Activated naive CD4-positive, alpha-beta T cell treated with anti-CD3 and anti-CD28 coated beads, Interleukin-2, amount 10 ng/mL, durations not matched to agents 7 days and 5 days (primary cell): ENCODE measurements around the gene KRT6A.

Experiments
- CTCF ChIA-PET: fragments of 350-600 bp; sonication (Branson Sonifier 250); formaldehyde crosslinking; loops from one replicate; lab custom pipeline; 2021; ENCODE audit warnings: antibody characterized with exemption; lab: Charles Lee
- DNase-seq: peaks from one replicate; pipeline ENCODE4 v3.0.0-alpha.2; 2020
- H3K27ac Mint-ChIP-seq: one replicate; pipeline ENCODE4 v1.8.0; 2021; ENCODE audit warnings: mild to moderate bottlenecking, moderate library complexity, mixed read lengths
- H3K27me3 Mint-ChIP-seq: one replicate; pipeline ENCODE4 v1.8.0; 2021; ENCODE audit warnings: mild to moderate bottlenecking, mixed read lengths
- H3K36me3 Mint-ChIP-seq: one replicate; pipeline ENCODE4 v1.8.0; 2021; ENCODE audit warnings: mixed read lengths
- H3K4me1 Mint-ChIP-seq: one replicate; pipeline ENCODE4 v1.8.0; 2021; ENCODE audit warnings: mixed read lengths
- H3K4me3 Mint-ChIP-seq: one replicate; pipeline ENCODE4 v1.8.0; 2021; ENCODE audit warnings: mild to moderate bottlenecking, moderate library complexity, mixed read lengths
- H3K9me3 Mint-ChIP-seq: one replicate; pipeline ENCODE4 v1.8.0; 2021; ENCODE audit warnings: mixed read lengths

KRT6A gene

GRCh38 chr12:52529846-52530245, 36.8 kb upstream of the KRT6A start:
- H3K27ac Mint-ChIP-seq, result no peak overlapping the region
- no peak for DNase-seq
- no peak overlapping the region for H3K4me3 Mint-ChIP-seq
- CTCF ChIA-PET, result interaction anchor here (1.3 kb wide), 1 partner anchor 350 kb away, joined by 3 read pairs; no protein-coding TSS in a partner anchor
- H3K9me3 Mint-ChIP-seq, result no peaks in the 10 kb centered on the region
- H3K4me1 Mint-ChIP-seq, result peaks cover 3% of the 10 kb centered on the region
- no peaks in the 10 kb centered on the region for H3K36me3 Mint-ChIP-seq
- H3K27me3 Mint-ChIP-seq, result peaks cover 4% of the 10 kb centered on the region

GRCh38 chr12:52529417-52529816, 36.4 kb upstream of the KRT6A start:
- H3K27ac Mint-ChIP-seq, result peak overlapping the region; percentile 49
- no peaks in the 10 kb centered on the region for H3K36me3 Mint-ChIP-seq
- CTCF ChIA-PET, result interaction anchor here (1.3 kb wide), 1 partner anchor 350 kb away, joined by 3 read pairs; no protein-coding TSS in a partner anchor

GRCh38 chr12:52528641-52529143, 35.6 kb upstream of the KRT6A start:
- H3K36me3 Mint-ChIP-seq, result no peaks in the 10 kb centered on the region
- H3K27me3 Mint-ChIP-seq, result peaks cover 9% of the 10 kb centered on the region
- DNase-seq, result no peak
- H3K27ac Mint-ChIP-seq, result no peak overlapping the region
- peaks cover 3% of the 10 kb centered on the region for H3K4me1 Mint-ChIP-seq
- H3K9me3 Mint-ChIP-seq, result no peaks in the 10 kb centered on the region
- no peak overlapping the region for H3K4me3 Mint-ChIP-seq
- CTCF ChIA-PET, result no interaction called here

More at GRCh38 chr12:52529417-52529816, 36.4 kb upstream of the KRT6A start:
- Mint-ChIP-seq H3K27me3 (peaks cover 4% of the 10 kb centered on the region), H3K9me3 (no peaks in the 10 kb centered on the region), H3K4me1 (peaks cover 3% of the 10 kb centered on the region), H3K4me3 (no peak overlapping the region)
- DNase-seq, result no peak

GRCh38 chr12:52527121-52527800, 34.2 kb upstream of the KRT6A start:
- no peak overlapping the region for H3K4me3 Mint-ChIP-seq
- peaks cover 3% of the 10 kb centered on the region for H3K4me1 Mint-ChIP-seq
- no peak for DNase-seq
- H3K9me3 Mint-ChIP-seq, result no peaks in the 10 kb centered on the region
- no peak overlapping the region for H3K27ac Mint-ChIP-seq
- no peaks in the 10 kb centered on the region for H3K36me3 Mint-ChIP-seq
- CTCF ChIA-PET, result no interaction called here
- peaks cover 15% of the 10 kb centered on the region for H3K27me3 Mint-ChIP-seq

GRCh38 chr12:52526511-52526951, 33.5 kb upstream of the KRT6A start:
- Mint-ChIP-seq H3K4me3 (no peak overlapping the region), H3K27ac (no peak overlapping the region), H3K27me3 (peaks cover 15% of the 10 kb centered on the region), H3K36me3 (no peaks in the 10 kb centered on the region), H3K4me1 (peaks cover 3% of the 10 kb centered on the region), H3K9me3 (no peaks in the 10 kb centered on the region)
- no peak for DNase-seq
- CTCF ChIA-PET, result no interaction called here

GRCh38 chr12:52525661-52526499, 32.8 kb upstream of the KRT6A start:
- CTCF ChIA-PET, result no interaction called here
- peaks cover 15% of the 10 kb centered on the region for H3K27me3 Mint-ChIP-seq
- H3K36me3 Mint-ChIP-seq, result no peaks in the 10 kb centered on the region
- H3K4me1 Mint-ChIP-seq, result peaks cover 3% of the 10 kb centered on the region
- H3K27ac Mint-ChIP-seq, result no peak overlapping the region
- no peak for DNase-seq
- no peaks in the 10 kb centered on the region for H3K9me3 Mint-ChIP-seq
- H3K4me3 Mint-ChIP-seq, result no peak overlapping the region

- no peak for DNase-seq
- peaks cover 21% of the 10 kb centered on the region for H3K27me3 Mint-ChIP-seq
- peaks cover 3% of the 10 kb centered on the region for H3K4me1 Mint-ChIP-seq
- H3K4me3 Mint-ChIP-seq, result no peak overlapping the region
- CTCF ChIA-PET, result no interaction called here
- no peaks in the 10 kb centered on the region for H3K36me3 Mint-ChIP-seq
- no peaks in the 10 kb centered on the region for H3K9me3 Mint-ChIP-seq
- no peak overlapping the region for H3K27ac Mint-ChIP-seq
These were observed 32.0 kb upstream of the KRT6A start for GRCh38 chr12:52524898-52525591.

GRCh38 chr12:52524241-52524897, 31.3 kb upstream of the KRT6A start:
- CTCF ChIA-PET, result no interaction called here
- no peak for DNase-seq
- peaks cover 25% of the 10 kb centered on the region for H3K27me3 Mint-ChIP-seq
- H3K27ac Mint-ChIP-seq, result no peak overlapping the region
- no peaks in the 10 kb centered on the region for H3K36me3 Mint-ChIP-seq
- no peak overlapping the region for H3K4me3 Mint-ChIP-seq
- H3K9me3 Mint-ChIP-seq, result no peaks in the 10 kb centered on the region
- peaks cover 3% of the 10 kb centered on the region for H3K4me1 Mint-ChIP-seq

- no peak overlapping the region for H3K27ac Mint-ChIP-seq
These were observed 30.8 kb upstream of the KRT6A start for GRCh38 chr12:52523824-52524223.

GRCh38 chr12:52522346-52523011, 29.4 kb upstream of the KRT6A start:
- DNase-seq, result no peak
- no peaks in the 10 kb centered on the region for H3K9me3 Mint-ChIP-seq
- H3K36me3 Mint-ChIP-seq, result no peaks in the 10 kb centered on the region
- H3K27me3 Mint-ChIP-seq, result peaks cover 31% of the 10 kb centered on the region
- H3K4me3 Mint-ChIP-seq, result no peak overlapping the region
- CTCF ChIA-PET, result no interaction called here
- no peak overlapping the region for H3K27ac Mint-ChIP-seq
- H3K4me1 Mint-ChIP-seq, result peaks cover 3% of the 10 kb centered on the region

More at GRCh38 chr12:52523824-52524223, 30.8 kb upstream of the KRT6A start:
- Mint-ChIP-seq H3K36me3 (no peaks in the 10 kb centered on the region), H3K4me1 (peaks cover 3% of the 10 kb centered on the region), H3K4me3 (no peak overlapping the region), H3K27me3 (peaks cover 30% of the 10 kb centered on the region), H3K9me3 (no peaks in the 10 kb centered on the region)
- CTCF ChIA-PET, result no interaction called here
- no peak for DNase-seq

- Mint-ChIP-seq H3K9me3 (no peaks in the 10 kb centered on the region), H3K4me1 (peaks cover 3% of the 10 kb centered on the region), H3K27me3 (peaks cover 37% of the 10 kb centered on the region), H3K36me3 (no peaks in the 10 kb centered on the region), H3K27ac (no peak overlapping the region), H3K4me3 (no peak overlapping the region)
- DNase-seq, result no peak
- CTCF ChIA-PET, result no interaction called here
These were observed 28.7 kb upstream of the KRT6A start for GRCh38 chr12:52521568-52522266.

- Mint-ChIP-seq H3K27ac (no peak overlapping the region), H3K36me3 (no peaks in the 10 kb centered on the region), H3K4me1 (no peaks in the 10 kb centered on the region), H3K27me3 (peaks cover 42% of the 10 kb centered on the region), H3K4me3 (no peak overlapping the region), H3K9me3 (no peaks in the 10 kb centered on the region)
- no peak for DNase-seq
- CTCF ChIA-PET, result no interaction called here
These were observed 28.1 kb upstream of the KRT6A start for GRCh38 chr12:52521175-52521567.
